Muscle layer of duodenum (tissue), 2 donors: Measurements from ENCODE around the gene UBASH3A.

ENCODE experiments used
- H3K27ac ChIP-seq: one replicate; pipeline ENCODE4 v1.7.0; 2013; ENCODE audit warnings: mild to moderate bottlenecking, low read length
- H3K27me3 ChIP-seq: one replicate; pipeline ENCODE4 v1.7.0; 2013; ENCODE audit warnings: low read depth, mild to moderate bottlenecking, control low read depth, low read length
- H3K36me3 ChIP-seq, 2 donors: one replicate each; pipeline ENCODE4 v1.7.0; 2013; ENCODE audit warnings: low read length in 2 of 2, control low read depth in 1 of 2, mild to moderate bottlenecking in 1 of 2; ENCODE audit not compliant: insufficient read depth in 2 of 2, control insufficient read depth in 1 of 2
- H3K4me1 ChIP-seq, 2 donors: one replicate each; pipeline ENCODE4 v1.7.0; 2013; ENCODE audit warnings: low read length in 2 of 2, mild to moderate bottlenecking in 2 of 2, control low read depth in 1 of 2, moderate library complexity in 1 of 2; ENCODE audit not compliant: insufficient read depth in 2 of 2, control insufficient read depth in 1 of 2
- H3K4me3 ChIP-seq, 2 donors: one replicate each; pipeline ENCODE4 v1.7.0; 2013; ENCODE audit warnings: low read length in 2 of 2, low read depth in 1 of 2, mild to moderate bottlenecking in 1 of 2
- H3K9me3 ChIP-seq, 2 donors: one replicate each; pipeline ENCODE4 v1.7.0; 2013; ENCODE audit warnings: low read length in 2 of 2, control low read depth in 1 of 2, mild to moderate bottlenecking in 1 of 2; ENCODE audit not compliant: control insufficient read depth in 1 of 2
- donor health status: healthy.

Gene UBASH3A

DNA sequence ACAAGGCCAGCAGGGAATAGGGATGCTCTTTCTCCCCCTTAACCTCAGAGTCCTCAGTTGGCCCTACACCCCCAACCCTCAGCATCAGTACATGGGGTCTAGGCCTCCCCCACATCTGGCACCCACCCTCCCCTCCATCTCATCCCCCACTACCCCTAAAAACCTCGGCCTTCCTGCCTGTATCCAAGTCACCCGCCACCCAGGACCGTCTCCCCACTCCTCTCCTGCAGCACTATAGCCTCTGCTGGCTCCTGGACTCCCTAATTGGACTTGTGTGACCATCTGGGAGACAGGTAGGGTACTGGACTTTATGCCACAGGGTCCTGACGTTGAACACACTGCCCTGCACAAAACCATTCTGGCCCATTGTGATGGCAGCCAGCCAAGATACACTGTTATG is 86.3 kb downstream of the UBASH3A start:
- Histone ChIP-seq H3K36me3 (no peaks in the 10 kb centered on the region), H3K4me1 (peaks cover 0 to under 1% of the 10 kb centered on the region in 2 donors), H3K27me3 (no peaks in the 10 kb centered on the region), H3K27ac (no peak overlapping the region), H3K4me3 (no peak overlapping the region), H3K9me3 (no peaks in the 10 kb centered on the region)

DNA sequence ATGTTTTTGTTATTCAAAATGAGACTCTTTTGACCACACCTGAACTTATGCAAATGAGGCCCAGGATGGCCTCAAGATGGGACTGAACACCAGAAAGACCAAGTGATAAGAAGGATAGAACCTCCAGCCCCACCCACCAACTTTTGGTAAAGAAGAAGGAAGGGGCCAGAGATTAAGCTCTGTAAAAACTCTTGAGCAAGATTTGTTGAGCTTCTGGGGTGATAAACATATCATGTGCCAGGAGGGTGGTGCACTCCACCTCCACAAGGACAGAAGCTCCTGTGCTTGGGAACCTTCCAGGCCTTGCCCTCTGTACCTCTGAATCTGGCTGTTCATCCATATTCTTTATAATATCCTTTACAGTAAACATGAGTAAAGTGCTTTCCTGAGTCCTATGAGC is 87.0 kb downstream of the UBASH3A start:
- Histone ChIP-seq H3K36me3 (no peaks in the 10 kb centered on the region), H3K4me3 (no peak overlapping the region), H3K4me1 (peaks cover 0 to 7% of the 10 kb centered on the region in 2 donors), H3K27ac (no peak overlapping the region), H3K9me3 (no peaks in the 10 kb centered on the region), H3K27me3 (no peaks in the 10 kb centered on the region)

DNA sequence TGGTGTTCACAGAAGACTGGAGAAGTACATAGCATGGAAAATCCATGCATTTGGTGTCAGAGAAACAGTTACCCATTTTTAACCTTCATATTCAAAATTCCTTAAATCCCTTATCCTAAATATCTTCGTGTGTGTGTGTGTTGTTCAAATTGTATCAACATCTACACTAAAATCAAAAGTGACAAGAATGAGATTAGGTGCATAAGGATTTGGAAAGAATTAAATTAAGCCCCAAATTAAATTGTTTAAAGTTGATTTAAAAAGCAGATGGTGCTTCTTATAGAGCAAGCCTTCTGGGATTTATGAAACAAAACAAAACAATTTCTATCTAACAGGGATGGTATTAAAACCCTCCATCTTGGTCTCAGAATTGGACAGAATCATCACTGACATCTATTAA is 87.6 kb downstream of the UBASH3A start:
- H3K9me3 ChIP-seq, result no peaks in the 10 kb centered on the region
- H3K27me3 ChIP-seq, result no peaks in the 10 kb centered on the region
- H3K27ac ChIP-seq, result no peak overlapping the region
- H3K36me3 ChIP-seq, result no peaks in the 10 kb centered on the region
- no peak overlapping the region for H3K4me3 ChIP-seq
- peaks cover 0 to 7% of the 10 kb centered on the region in 2 donors for H3K4me1 ChIP-seq

DNA sequence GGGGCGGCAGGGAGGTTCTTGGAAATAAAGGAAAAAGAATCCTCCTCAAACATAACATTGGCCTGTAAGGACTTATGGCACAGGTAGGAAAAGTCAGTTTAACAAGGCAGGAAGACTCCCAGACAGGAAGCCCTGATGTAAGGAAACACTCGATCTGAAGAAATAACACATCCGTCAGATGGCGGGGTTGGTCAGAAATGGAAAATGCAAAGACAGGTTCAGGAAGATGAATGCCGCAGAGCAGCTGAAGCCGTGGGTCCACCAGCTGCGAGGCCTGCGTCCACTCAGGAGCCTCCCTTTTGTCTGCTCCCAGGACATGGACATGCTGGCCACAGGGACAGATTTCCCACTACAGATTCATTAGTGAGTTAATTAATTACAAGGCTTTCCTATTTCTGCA is 88.5 kb downstream of the UBASH3A start:
- no peaks in the 10 kb centered on the region for H3K27me3 ChIP-seq
- peaks cover 0 to 13% of the 10 kb centered on the region in 2 donors for H3K4me1 ChIP-seq
- H3K4me3 ChIP-seq, result no peak overlapping the region
- H3K9me3 ChIP-seq, result no peaks in the 10 kb centered on the region
- H3K27ac ChIP-seq, result no peak overlapping the region
- no peaks in the 10 kb centered on the region for H3K36me3 ChIP-seq

DNA sequence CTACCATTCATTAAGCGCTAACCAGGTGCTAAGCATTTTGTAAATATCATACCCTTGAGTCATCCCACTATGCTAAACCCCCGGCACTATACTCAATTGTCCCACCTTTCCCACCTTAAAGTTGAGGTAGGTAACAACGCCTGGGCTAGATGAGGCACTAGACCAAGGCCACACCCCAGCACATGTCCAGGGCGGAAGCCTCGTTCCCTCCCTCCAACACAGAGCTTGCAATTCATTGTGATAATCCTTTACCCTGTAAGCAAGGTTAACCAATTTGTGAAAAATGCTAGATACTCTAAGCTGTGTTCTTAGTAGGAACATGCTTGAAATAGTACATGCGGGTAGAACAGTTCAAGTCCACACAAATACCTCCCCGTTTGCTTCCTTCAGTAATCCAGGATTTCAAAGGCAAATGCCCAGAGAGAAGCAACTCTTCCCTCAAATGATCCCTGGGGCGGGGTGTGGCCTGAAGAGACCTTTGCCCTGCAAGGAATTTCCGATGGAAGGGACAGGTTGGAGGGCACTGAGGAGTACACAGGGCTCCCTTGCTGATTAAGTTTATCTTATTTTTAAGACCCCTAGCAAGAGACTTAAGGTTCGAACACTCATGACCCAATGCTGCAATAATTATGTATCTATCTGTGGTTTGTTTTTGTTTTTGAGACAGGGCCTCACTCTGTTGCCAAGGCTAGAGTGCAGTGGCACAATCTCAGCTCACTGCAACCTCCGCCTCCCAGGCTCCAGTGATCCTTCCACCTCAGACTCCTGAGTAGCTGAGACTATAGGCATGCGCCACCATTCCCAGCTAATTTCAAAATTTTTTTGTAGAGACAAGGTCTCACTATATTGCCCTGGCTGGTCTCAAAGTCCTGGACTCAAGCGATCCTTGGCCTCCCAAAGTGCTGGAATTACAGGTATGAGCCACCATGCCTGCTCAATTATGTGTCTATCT is 89.7 kb downstream of the UBASH3A start:
- H3K36me3 ChIP-seq, result no peaks in the 10 kb centered on the region
- no peak overlapping the region for H3K4me3 ChIP-seq
- H3K27me3 ChIP-seq, result no peaks in the 10 kb centered on the region
- no peaks in the 10 kb centered on the region for H3K9me3 ChIP-seq
- H3K4me1 ChIP-seq, result peaks cover 0 to 13% of the 10 kb centered on the region in 2 donors
- H3K27ac ChIP-seq, result peak overlapping the region; percentile 56

DNA sequence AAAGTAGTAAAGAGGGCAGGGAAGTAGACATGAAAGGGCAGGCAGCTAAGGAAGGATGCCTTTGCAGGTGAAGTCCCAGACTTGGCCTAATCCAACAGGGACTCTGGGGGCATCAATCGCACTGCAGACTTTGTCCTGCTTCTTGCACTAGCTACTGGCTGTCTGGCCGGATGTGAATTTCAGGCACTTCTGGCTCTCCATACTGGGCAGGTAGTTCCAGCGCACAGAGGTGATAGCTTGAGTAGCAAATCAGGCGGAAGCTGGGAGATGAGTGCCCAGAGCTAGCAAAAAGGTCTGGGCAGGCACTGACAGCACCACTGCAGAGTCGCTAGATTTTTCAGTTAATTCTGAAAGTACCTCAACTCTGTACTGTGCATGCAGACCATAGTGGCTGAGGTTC is 91.3 kb downstream of the UBASH3A start:
- H3K4me1 ChIP-seq, result peaks cover 0 to 13% of the 10 kb centered on the region in 2 donors

DNA sequence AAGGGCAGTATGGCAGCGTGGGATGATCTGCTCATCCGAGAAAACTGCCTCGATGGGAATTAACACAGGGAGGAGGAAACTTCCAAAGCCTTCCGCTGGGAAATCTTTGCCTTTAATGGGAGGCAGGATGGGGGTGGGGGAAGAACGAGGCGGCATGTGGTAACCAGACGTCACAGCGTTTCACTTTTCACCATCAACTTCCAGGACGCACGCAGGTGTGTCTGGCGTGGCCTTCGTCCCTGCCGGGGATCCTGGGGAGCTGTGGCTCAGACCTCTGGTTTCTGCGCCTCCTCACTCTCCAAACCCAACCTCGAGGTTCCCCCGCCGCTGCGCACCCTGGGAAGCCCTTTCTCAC is 92.0 kb downstream of the UBASH3A start:
- Histone ChIP-seq H3K27ac (peak overlapping the region; percentile 70), H3K36me3 (no peaks in the 10 kb centered on the region), H3K4me3 (peak overlapping the region; percentile 70 to 94), H3K9me3 (no peaks in the 10 kb centered on the region), H3K27me3 (no peaks in the 10 kb centered on the region), H3K4me1 (peaks cover 0 to 13% of the 10 kb centered on the region in 2 donors)

More for the DNA sequence above, 91.3 kb downstream of the UBASH3A start:
- H3K4me3 ChIP-seq, result peak overlapping the region in 1 of 2 donors; percentile 70
- H3K9me3 ChIP-seq, result no peaks in the 10 kb centered on the region
- H3K27ac ChIP-seq, result peak overlapping the region; percentile 70
- H3K27me3 ChIP-seq, result no peaks in the 10 kb centered on the region
- H3K36me3 ChIP-seq, result no peaks in the 10 kb centered on the region

DNA sequence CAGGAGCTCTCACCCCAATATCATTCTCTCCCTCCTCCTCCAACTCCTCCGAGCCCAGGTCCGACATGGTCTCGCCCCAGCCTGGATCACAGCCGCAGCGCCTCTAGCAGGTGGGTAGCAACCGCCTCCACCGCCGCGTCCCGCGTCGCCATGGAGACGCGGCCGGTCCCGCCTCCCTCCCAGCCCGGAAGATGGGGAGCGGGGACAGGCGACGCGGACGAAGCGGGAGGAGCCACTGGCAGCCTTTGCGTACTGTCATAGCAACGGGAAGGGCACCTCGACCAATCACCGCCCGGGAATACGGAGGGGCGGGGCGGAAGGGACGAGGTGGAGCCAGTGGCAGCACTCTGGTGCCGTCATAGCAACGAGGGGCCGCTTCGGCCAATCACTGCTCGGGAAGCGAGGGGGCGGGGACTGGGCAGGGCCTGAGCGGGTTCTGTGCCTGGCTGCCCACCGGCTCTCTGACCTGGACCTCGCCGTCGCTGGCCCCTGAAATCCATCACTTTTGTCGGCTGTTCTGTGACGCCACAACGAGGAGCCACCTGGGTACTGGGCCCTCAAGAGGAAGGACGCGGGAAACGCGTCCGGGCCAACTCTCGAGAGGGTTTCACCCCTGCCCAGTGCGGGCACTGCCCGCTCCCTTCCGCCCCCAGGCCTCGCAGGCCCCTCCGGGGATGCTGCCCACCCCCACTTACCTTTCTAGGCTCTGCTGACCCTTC is 92.6 kb downstream of the UBASH3A start, which contains the start of gene RSPH1:
Gene RSPH1, minus strand, starts transcription at position 105 of the 719 bp plus-strand sequence. Its CDS starts 38 bp downstream, at position 67.
- Histone ChIP-seq H3K36me3 (no peaks in the 10 kb centered on the region), H3K4me3 (peak within 1 kb of the TSS; percentile 73 to 94), H3K9me3 (no peaks in the 10 kb centered on the region), H3K27me3 (no peaks in the 10 kb centered on the region), H3K27ac (peak within 1 kb of the TSS; percentile 88), H3K4me1 (peaks cover 0 to 13% of the 10 kb centered on the region in 2 donors)

DNA sequence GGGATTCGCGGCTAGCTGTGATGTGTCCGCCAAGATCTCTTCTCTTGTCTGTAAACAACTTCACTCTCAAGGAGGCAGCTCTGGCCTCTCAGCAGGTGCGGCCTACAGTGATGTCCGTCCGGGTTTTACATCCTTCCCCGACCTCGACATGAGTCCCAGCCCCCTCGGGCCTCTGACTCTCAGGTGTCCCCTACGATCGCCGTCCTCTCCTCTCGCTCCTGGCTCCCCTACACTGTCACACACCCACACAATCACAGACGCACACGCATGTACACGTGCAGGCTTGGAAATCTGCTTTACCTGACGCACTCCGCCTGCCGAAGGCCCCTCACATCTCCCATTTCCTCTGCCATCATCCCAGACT is 93.1 kb downstream of the UBASH3A start:
- Histone ChIP-seq H3K27ac (peak overlapping the region; percentile 88), H3K27me3 (no peaks in the 10 kb centered on the region), H3K36me3 (no peaks in the 10 kb centered on the region), H3K4me1 (peaks cover 0 to 13% of the 10 kb centered on the region in 2 donors), H3K4me3 (peak overlapping the region; percentile 73 to 94), H3K9me3 (no peaks in the 10 kb centered on the region)
